Heart right ventricle (tissue), 16 donors: ENCODE measurements around the gene TGDS. TPM values are rescaled to one million over a fixed set of nuclear protein-coding genes. Genes with fewer than 3 reads are reported as not detected.

Experiments
- ATAC-seq, 8 donors: fragments of 200-7000 bp; cut with Tn5 transposase; one replicate each; pipeline ENCODE4 v1.9.1; 2020; ENCODE audit warnings: mild to moderate bottlenecking in 8 of 8, moderate library complexity in 8 of 8, moderate number of reproducible peaks in 1 of 8
- DNase-seq, 2 donors: peaks; one replicate each; pipeline ENCODE4 v3.0.0-alpha.2; 2020
- H3K27ac ChIP-seq, 10 donors: fragments of 200-600 bp; sonication (generic) in 2 of 10; one replicate each; pipeline versions ENCODE4 v1.5.0 to v1.8.0; 2020 to 2022; ENCODE audit warnings: mild to moderate bottlenecking in 3 of 10
- H3K27me3 ChIP-seq, 7 donors: fragments of 200-600 bp; one replicate each; pipeline ENCODE4 v1.8.0; 2021 to 2022; ENCODE audit warnings: mild to moderate bottlenecking in 2 of 7
- H3K36me3 ChIP-seq, 9 donors: fragments of 200-600 bp; sonication (generic) in 1 of 9; one replicate each; pipeline versions ENCODE4 v1.5.0 to v1.8.0; 2020 to 2022; ENCODE audit warnings: mild to moderate bottlenecking in 2 of 9
- H3K4me1 ChIP-seq, 9 donors: fragments of 200-600 bp; sonication (generic) in 1 of 9; one replicate each; pipeline versions ENCODE4 v1.5.0 to v1.8.0; 2020 to 2022; ENCODE audit warnings: mild to moderate bottlenecking in 4 of 9
- H3K4me3 ChIP-seq, 10 donors: fragments of 200-600 bp; sonication (generic) in 2 of 10; one replicate each; pipeline versions ENCODE4 v1.5.0 to v1.8.0; 2020 to 2022; ENCODE audit warnings: mild to moderate bottlenecking in 7 of 10, moderate library complexity in 2 of 10
- H3K9me3 ChIP-seq, 11 donors: fragments of 200-600 bp in 10 of 11; sonication (generic) in 2 of 11; one replicate each; pipeline versions ENCODE4 v1.5.0 to v1.8.0; 2013 to 2022; ENCODE audit warnings: mild to moderate bottlenecking in 2 of 11, control low read depth in 1 of 11, moderate library complexity in 1 of 11
- CTCF ChIP-seq, 9 donors: fragments of 200-600 bp; sonication (generic) in 2 of 9; IDR thresholded peaks; one replicate each; pipeline versions ENCODE4 v1.5.0 to v1.8.0; 2021 to 2022; ENCODE audit warnings: antibody characterized with exemption in 9 of 9, mild to moderate bottlenecking in 5 of 9, moderate library complexity in 1 of 9
- WGBS, 2 donors: extraction: QIAGEN DNeasy Blood & Tissue Kit; methylation state at CpG; one replicate each; pipeline ENCODE4 v1.1.7; 2013; ENCODE audit warnings: inconsistent platforms in 1 of 2; 5-methylcytosine and 5-hydroxymethylcytosine counted together
- intact Hi-C, 10 donors: fragments of 100-400 bp; cut with DNase I; formaldehyde crosslinking; loops; one replicate each; pipeline versions ENCODE4 v1.11.1 to v1.14.2; 2022
- polyA plus RNA-seq, 2 donors: library from polyadenylated mRNA; stranded (reverse); fragments of 200-250 nt; gene quantifications; one replicate each; pipeline ENCODE4 v1.2.3, GENCODE V29; 2013
- total RNA-seq, 10 donors: library from RNA; stranded (reverse); fragmentation: NEBNext Ultra II Directional in 3 of 10; extraction: Animal tissue kit (Norgen Biotek cat#: 25700) in 3 of 10; gene quantifications; one replicate each; pipeline versions ENCODE4 v1.2.1 to v1.2.4, GENCODE V29; 2021 to 2023
- donor health status: Arrhythmogenic right ventricular cardiomyopathy.
- donor health status: ischemic (EF 13 %, LVEDD 7.1; RV severe dilation, severe dysfunction).
- donor health status: healthy with polysubstance abuse.
- donor health status: DM: no; HTN: yes; CAD: no.
- donor health status: DM: no; HTN: no; CAD: no.
- donor health status: ischemic (EF 25% LVEDD 6.9; RV normal size, moderate dysfunction).
- donor health status: ischemic (EF 25% LVEDD 5.7; RV mildly dilated, moderate dysfunction).
- donor health status: healthy.
- donor health status: DM: yes; HTN: yes; CAD: no.
- donor health status: Ischemic cardiomyopathy.
- donor health status: ischemic (EF 35%, LVEDD 5.7; RV mildly dilated, moderate dysfunction).
- donor health status: nonischemic (EF 11% LVEDD 7.7; RV severe dilation, severe dysfunction).
- donor health status: DM: yes; HTN: yes; CAD: no.
- donor health status: PGD.
- donor health status: ischemic (EF 29% LVEDD 5.4; RV normal size, mild dysfunction).
- donor health status: nonischemic (EF 23%, LVEDD 6.1; RV moderate dilation, normal function).

TGDS gene
- total and polyA plus RNA-seq, 12 donors: 3.3 to 7.3 (median 4.5) TPM

GRCh38 chr13:94542917-94543316, 53.0 kb downstream of the TGDS start:
- Histone ChIP-seq H3K4me1 (peaks cover 0 to under 1% (median 0%) of the 10 kb centered on the region in 9 donors), H3K9me3 (no peaks in the 10 kb centered on the region), H3K27ac (no peak overlapping the region), H3K4me3 (no peak overlapping the region), H3K27me3 (no peaks in the 10 kb centered on the region), H3K36me3 (no peaks in the 10 kb centered on the region)
- no peak for TF ChIP-seq CTCF (IDR thresholded peaks at IDR 0.05)
- intact Hi-C loops: loop anchor here in 2 of 10 donors (10.0 kb wide), 2 partner anchors 52 to 108 kb away; partner anchors contain the start of gene TGDS (in 1 of the 2)
- DNase-seq: no peak
- 47 to 53% methylated on average over 6 of the region's 6 CpGs for WGBS, 2 donors
- ATAC-seq: no peak

- TF ChIP-seq CTCF (IDR thresholded peaks at IDR 0.05): no peak
- DNase-seq (no peak), ATAC-seq (no peak)
- H3K27ac ChIP-seq: no peak overlapping the region
- H3K4me1 ChIP-seq: no peaks in the 10 kb centered on the region
- H3K9me3 ChIP-seq: no peaks in the 10 kb centered on the region
- H3K4me3 ChIP-seq: no peak overlapping the region
- H3K36me3 ChIP-seq: no peaks in the 10 kb centered on the region
- no peaks in the 10 kb centered on the region for H3K27me3 ChIP-seq
- intact Hi-C loops: no loop called here
- 86 to 88% methylated on average over 7 of the region's 7 CpGs for WGBS, 2 donors
These were observed 58.0 kb downstream of the TGDS start for GRCh38 chr13:94537740-94538630.

GRCh38 chr13:94535775-94536174, 60.2 kb downstream of the TGDS start:
- WGBS, 2 donors: 53 to 64% methylated on average over 4 of the region's 4 CpGs
- Histone ChIP-seq H3K27me3 (no peaks in the 10 kb centered on the region), H3K27ac (no peak overlapping the region), H3K4me1 (no peaks in the 10 kb centered on the region), H3K9me3 (peaks cover 0 to 14% (median 0%) of the 10 kb centered on the region in 11 donors), H3K4me3 (no peak overlapping the region), H3K36me3 (no peaks in the 10 kb centered on the region)
- DNase-seq: no peak
- no peak for TF ChIP-seq CTCF (IDR thresholded peaks at IDR 0.05)
- intact Hi-C loops: no loop called here
- ATAC-seq: no peak

- Histone ChIP-seq H3K4me1 (no peaks in the 10 kb centered on the region), H3K4me3 (no peak overlapping the region), H3K27ac (no peak overlapping the region), H3K36me3 (no peaks in the 10 kb centered on the region), H3K9me3 (peaks cover 0 to 14% (median 0%) of the 10 kb centered on the region in 11 donors), H3K27me3 (no peaks in the 10 kb centered on the region)
- 73 to 76% methylated on average over 2 of the region's 2 CpGs for WGBS, 2 donors
- intact Hi-C loops: no loop called here
- TF ChIP-seq CTCF (IDR thresholded peaks at IDR 0.05): no peak
- ATAC-seq (no peak), DNase-seq (no peak)
These were observed 60.7 kb downstream of the TGDS start for GRCh38 chr13:94535231-94535630.
